ENCODE data around the gene KCNN1.
"Not testable (repeated sequence)": the region's sequence is repeated elsewhere in the genome, so short reads cannot be mapped to it uniquely, and the experiment has no call there.

Gene KCNN1

GRCh38 chr19:18001777-18002345 lies 35.0 kb downstream of the KCNN1 start:
- H3K27ac Mint-ChIP-seq, result peak overlapping the region; percentile 81
- H3K4me3 Mint-ChIP-seq, result peak overlapping the region; percentile 90
- H3K4me1 Mint-ChIP-seq, result peaks cover 28% of the 10 kb centered on the region
- H3K9me3 Mint-ChIP-seq, result no peaks in the 10 kb centered on the region
- H3K36me3 Mint-ChIP-seq, result peaks cover 2% of the 10 kb centered on the region
- H3K27me3 Mint-ChIP-seq, result no peaks in the 10 kb centered on the region

- Mint-ChIP-seq H3K27me3 (no peaks in the 10 kb centered on the region), H3K4me1 (peaks cover 32% of the 10 kb centered on the region), H3K36me3 (peaks cover 3% of the 10 kb centered on the region), H3K9me3 (no peaks in the 10 kb centered on the region), H3K4me3 (peak overlapping the region; percentile 90), H3K27ac (no peak overlapping the region)
These were observed 35.5 kb downstream of the KCNN1 start for GRCh38 chr19:18002347-18002850.

GRCh38 chr19:18005750-18006149 lies 38.8 kb downstream of the KCNN1 start:
- not testable (repeated sequence) for H3K27ac Mint-ChIP-seq, H3K4me3 Mint-ChIP-seq, H3K36me3 Mint-ChIP-seq, H3K27me3 Mint-ChIP-seq, H3K9me3 Mint-ChIP-seq
- H3K4me1 Mint-ChIP-seq, result peaks cover 40% of the 10 kb centered on the region

- Mint-ChIP-seq H3K4me1 (peaks cover 44% of the 10 kb centered on the region), H3K36me3 (peaks cover 7% of the 10 kb centered on the region), H3K4me3 (peak overlapping the region; percentile 91), H3K27me3 (no peaks in the 10 kb centered on the region), H3K9me3 (no peaks in the 10 kb centered on the region), H3K27ac (peak overlapping the region; percentile 87)
These were observed 40.4 kb downstream of the KCNN1 start for GRCh38 chr19:18007044-18007916.

GRCh38 chr19:18007917-18008673 lies 41.2 kb downstream of the KCNN1 start, which contains the start of gene ARRDC2:
ARRDC2 (plus strand) TSS chr19:18008170; CDS start chr19:18008311, 141 bp downstream.
- H3K9me3 Mint-ChIP-seq, result no peaks in the 10 kb centered on the region
- H3K4me1 Mint-ChIP-seq, result peaks cover 42% of the 10 kb centered on the region
- H3K4me3 Mint-ChIP-seq, result peak within 1 kb of the TSS; percentile 91
- peaks cover 8% of the 10 kb centered on the region for H3K36me3 Mint-ChIP-seq
- H3K27ac Mint-ChIP-seq, result peak within 1 kb of the TSS; percentile 87
- no peaks in the 10 kb centered on the region for H3K27me3 Mint-ChIP-seq

GRCh38 chr19:18008814-18009213 lies 41.9 kb downstream of the KCNN1 start:
- Mint-ChIP-seq H3K36me3 (peaks cover 10% of the 10 kb centered on the region), H3K9me3 (no peaks in the 10 kb centered on the region), H3K27me3 (no peaks in the 10 kb centered on the region), H3K27ac (peak overlapping the region; percentile 75), H3K4me3 (peak overlapping the region; percentile 91), H3K4me1 (peaks cover 45% of the 10 kb centered on the region)

- Mint-ChIP-seq H3K27ac (no peak overlapping the region), H3K9me3 (no peaks in the 10 kb centered on the region), H3K4me3 (peak overlapping the region; percentile 91), H3K36me3 (peaks cover 17% of the 10 kb centered on the region), H3K4me1 (peaks cover 53% of the 10 kb centered on the region), H3K27me3 (no peaks in the 10 kb centered on the region)
These were observed 42.6 kb downstream of the KCNN1 start for GRCh38 chr19:18009412-18010066.

GRCh38 chr19:18010149-18010548 lies 43.2 kb downstream of the KCNN1 start:
- H3K27ac Mint-ChIP-seq, result no peak overlapping the region
- H3K4me1 Mint-ChIP-seq, result peaks cover 59% of the 10 kb centered on the region
- no peaks in the 10 kb centered on the region for H3K27me3 Mint-ChIP-seq
- peak overlapping the region; percentile 80 for H3K4me3 Mint-ChIP-seq
- H3K36me3 Mint-ChIP-seq, result peaks cover 17% of the 10 kb centered on the region
- H3K9me3 Mint-ChIP-seq, result no peaks in the 10 kb centered on the region

- H3K4me3 Mint-ChIP-seq, result peak overlapping the region; percentile 80
- peaks cover 20% of the 10 kb centered on the region for H3K36me3 Mint-ChIP-seq
- H3K9me3 Mint-ChIP-seq, result no peaks in the 10 kb centered on the region
- peak overlapping the region; percentile 83 for H3K27ac Mint-ChIP-seq
- peaks cover 75% of the 10 kb centered on the region for H3K4me1 Mint-ChIP-seq
- H3K27me3 Mint-ChIP-seq, result no peaks in the 10 kb centered on the region
These were observed 46.6 kb downstream of the KCNN1 start for GRCh38 chr19:18013210-18014111.

- Mint-ChIP-seq H3K4me1 (peaks cover 72% of the 10 kb centered on the region), H3K36me3 (peaks cover 20% of the 10 kb centered on the region), H3K9me3 (no peaks in the 10 kb centered on the region), H3K27me3 (no peaks in the 10 kb centered on the region), H3K27ac (peak overlapping the region; percentile 83), H3K4me3 (peak overlapping the region; percentile 80)
These were observed 47.3 kb downstream of the KCNN1 start for GRCh38 chr19:18014197-18014596.

GRCh38 chr19:18016209-18016910 lies 49.5 kb downstream of the KCNN1 start:
- Mint-ChIP-seq H3K27ac (peak overlapping the region; percentile 35), H3K36me3 (peaks cover 16% of the 10 kb centered on the region), H3K27me3 (no peaks in the 10 kb centered on the region), H3K4me1 (peaks cover 74% of the 10 kb centered on the region), H3K9me3 (no peaks in the 10 kb centered on the region), H3K4me3 (no peak overlapping the region)

- Mint-ChIP-seq H3K27ac (peak overlapping the region; percentile 17), H3K36me3 (peaks cover 16% of the 10 kb centered on the region), H3K4me3 (no peak overlapping the region), H3K4me1 (peaks cover 79% of the 10 kb centered on the region), H3K9me3 (no peaks in the 10 kb centered on the region), H3K27me3 (no peaks in the 10 kb centered on the region)
These were observed 50.6 kb downstream of the KCNN1 start for GRCh38 chr19:18017275-18018083.
